HEK293 (cell line): ENCODE results near the gene LMNTD2.

Experiments used
- HOXA7 ChIP-seq: sonication (generic); formaldehyde crosslinking; IDR thresholded peaks from 2 replicates; pipeline ENCODE4 v1.8.1; 2022; ENCODE audit warnings: missing genetic modification reagents, borderline replicate concordance
- SCRT2 ChIP-seq: fragments of 450-650 bp; formaldehyde crosslinking; IDR thresholded peaks from 2 replicates; pipeline ENCODE4 v1.5.1; 2016; ENCODE audit warnings: missing biosample characterization, missing genetic modification characterization
- SP2 ChIP-seq: fragments of 450-650 bp; formaldehyde crosslinking; IDR thresholded peaks from 2 replicates; pipeline ENCODE4 v1.5.1; 2016; ENCODE audit warnings: missing biosample characterization, missing genetic modification characterization
- ZBTB8A ChIP-seq: fragments of 450-650 bp; formaldehyde crosslinking; IDR thresholded peaks from 2 replicates; pipeline ENCODE4 v1.5.1; 2016; ENCODE audit warnings: missing biosample characterization, missing genetic modification characterization
- ZNF121 ChIP-seq: fragments of 450-650 bp; formaldehyde crosslinking; IDR thresholded peaks from 2 replicates; pipeline ENCODE4 v1.5.1; 2016; ENCODE audit warnings: missing biosample characterization, missing genetic modification characterization
- ZNF223 ChIP-seq: fragments of 450-650 bp; formaldehyde crosslinking; IDR thresholded peaks from 2 replicates; pipeline ENCODE4 v1.5.1; 2016; ENCODE audit warnings: missing biosample characterization, missing genetic modification characterization
- ZNF530 ChIP-seq: fragments of 450-650 bp; formaldehyde crosslinking; IDR thresholded peaks from 2 replicates; pipeline ENCODE4 v1.5.1; 2016; ENCODE audit warnings: low read depth, missing biosample characterization, missing genetic modification characterization
- ZSCAN30 ChIP-seq: fragments of 450-650 bp; IDR thresholded peaks from 2 replicates; pipeline ENCODE4 v1.5.1; 2018; ENCODE audit warnings: missing biosample characterization, mild to moderate bottlenecking, missing genetic modification characterization, moderate library complexity
- TF ChIP-seq, protein P1 (sequence below): fragments of 450-650 bp; formaldehyde crosslinking; IDR thresholded peaks from 2 replicates; pipeline ENCODE4 v1.5.1; 2016; ENCODE audit warnings: missing biosample characterization, missing genetic modification characterization
- TF ChIP-seq, protein P2 (sequence below): fragments of 450-650 bp; formaldehyde crosslinking; IDR thresholded peaks from 2 replicates; pipeline ENCODE4 v1.5.1; 2016; ENCODE audit warnings: missing biosample characterization, missing genetic modification characterization, low read depth

DNA sequence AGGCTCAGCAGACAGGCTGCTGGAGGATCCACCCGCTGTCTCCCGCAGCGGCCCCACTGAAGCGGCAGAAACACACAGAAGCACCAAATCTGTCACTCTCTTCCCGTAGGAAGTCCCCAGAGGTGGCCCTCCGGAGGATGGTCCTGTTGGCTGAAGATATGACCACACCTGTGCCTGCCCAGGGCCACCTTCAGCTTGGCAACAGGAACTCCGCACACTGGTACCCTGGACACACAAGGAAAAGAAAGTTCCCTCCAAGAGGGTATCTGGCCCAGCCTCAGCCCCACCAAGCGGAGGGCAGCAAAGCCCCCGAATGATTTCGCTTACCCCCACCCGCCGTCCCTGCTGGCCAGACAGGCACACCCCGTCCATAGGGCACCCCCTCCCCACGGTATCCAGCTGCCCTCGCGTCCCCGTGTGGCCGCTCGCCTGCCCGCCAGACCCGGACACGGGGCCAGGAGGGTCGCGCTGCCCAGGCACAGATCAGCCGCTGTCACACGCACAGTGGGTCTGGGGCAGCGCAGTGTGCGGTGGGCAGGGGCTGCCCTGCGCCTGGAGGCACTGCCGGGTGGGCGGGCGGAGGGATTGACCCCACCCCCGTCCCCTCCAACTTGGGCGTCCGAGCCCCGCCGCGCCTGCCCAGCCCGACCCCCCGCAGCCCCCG is 7.2 kb upstream of the LMNTD2 start:
- TF ChIP-seq, protein P1, sequence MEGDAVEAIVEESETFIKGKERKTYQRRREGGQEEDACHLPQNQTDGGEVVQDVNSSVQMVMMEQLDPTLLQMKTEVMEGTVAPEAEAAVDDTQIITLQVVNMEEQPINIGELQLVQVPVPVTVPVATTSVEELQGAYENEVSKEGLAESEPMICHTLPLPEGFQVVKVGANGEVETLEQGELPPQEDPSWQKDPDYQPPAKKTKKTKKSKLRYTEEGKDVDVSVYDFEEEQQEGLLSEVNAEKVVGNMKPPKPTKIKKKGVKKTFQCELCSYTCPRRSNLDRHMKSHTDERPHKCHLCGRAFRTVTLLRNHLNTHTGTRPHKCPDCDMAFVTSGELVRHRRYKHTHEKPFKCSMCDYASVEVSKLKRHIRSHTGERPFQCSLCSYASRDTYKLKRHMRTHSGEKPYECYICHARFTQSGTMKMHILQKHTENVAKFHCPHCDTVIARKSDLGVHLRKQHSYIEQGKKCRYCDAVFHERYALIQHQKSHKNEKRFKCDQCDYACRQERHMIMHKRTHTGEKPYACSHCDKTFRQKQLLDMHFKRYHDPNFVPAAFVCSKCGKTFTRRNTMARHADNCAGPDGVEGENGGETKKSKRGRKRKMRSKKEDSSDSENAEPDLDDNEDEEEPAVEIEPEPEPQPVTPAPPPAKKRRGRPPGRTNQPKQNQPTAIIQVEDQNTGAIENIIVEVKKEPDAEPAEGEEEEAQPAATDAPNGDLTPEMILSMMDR (tag by site-specific recombination) = no peak
- TF ChIP-seq ZNF223 (tag by site-specific recombination) (no peak), ZNF530 (tag by site-specific recombination) (no peak), ZNF121 (tag by site-specific recombination) (no peak), SP2 (tag by site-specific recombination) (no peak), ZBTB8A (tag by site-specific recombination) (peak; percentile 55), SCRT2 (tag by site-specific recombination) (no peak), ZSCAN30 (tag by site-specific recombination) (no peak), HOXA7 (no peak)
- TF ChIP-seq, protein P2, sequence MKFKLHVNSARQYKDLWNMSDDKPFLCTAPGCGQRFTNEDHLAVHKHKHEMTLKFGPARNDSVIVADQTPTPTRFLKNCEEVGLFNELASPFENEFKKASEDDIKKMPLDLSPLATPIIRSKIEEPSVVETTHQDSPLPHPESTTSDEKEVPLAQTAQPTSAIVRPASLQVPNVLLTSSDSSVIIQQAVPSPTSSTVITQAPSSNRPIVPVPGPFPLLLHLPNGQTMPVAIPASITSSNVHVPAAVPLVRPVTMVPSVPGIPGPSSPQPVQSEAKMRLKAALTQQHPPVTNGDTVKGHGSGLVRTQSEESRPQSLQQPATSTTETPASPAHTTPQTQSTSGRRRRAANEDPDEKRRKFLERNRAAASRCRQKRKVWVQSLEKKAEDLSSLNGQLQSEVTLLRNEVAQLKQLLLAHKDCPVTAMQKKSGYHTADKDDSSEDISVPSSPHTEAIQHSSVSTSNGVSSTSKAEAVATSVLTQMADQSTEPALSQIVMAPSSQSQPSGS = no peak
